Fibroblast of the aortic adventitia (primary cell): ENCODE measurements around the gene ARHGAP6. TPM values are rescaled to one million over a fixed set of nuclear protein-coding genes. Genes with fewer than 3 reads are reported as not detected.
A peak's percentile ranks its signal among the peaks of the same experiment; 100 is the strongest.

ENCODE experiments used
- DNase-seq: peaks from one replicate; pipeline ENCODE4 v3.0.0-alpha.2; 2010; ENCODE audit warnings: low read depth
- H3K4me3 ChIP-seq: 2 replicates; pipeline ENCODE4 v1.5.1; 2011; ENCODE audit warnings: low read depth, mild to moderate bottlenecking, control low read depth, low read length, moderate library complexity
- total RNA-seq: library from RNA; depleted of rRNA; stranded (reverse); fragments of >200 nt; gene quantifications from 2 replicates; pipeline ENCODE4 v1.2.3, GENCODE V29; 2012; ENCODE audit warnings: low replicate concordance
- TF ChIP-seq, protein P1 (sequence below): IDR thresholded peaks from 2 replicates; pipeline ENCODE4 v1.5.1; 2011; ENCODE audit warnings: mild to moderate bottlenecking, low read length, control low read depth, inconsistent platforms; ENCODE audit not compliant: insufficient read depth

Gene ARHGAP6
- total RNA-seq, 1 donor = 16.9 TPM

GRCh38 chrX:11446336-11446735 lies 219.4 kb downstream of the ARHGAP6 start:
- TF ChIP-seq, protein P1, sequence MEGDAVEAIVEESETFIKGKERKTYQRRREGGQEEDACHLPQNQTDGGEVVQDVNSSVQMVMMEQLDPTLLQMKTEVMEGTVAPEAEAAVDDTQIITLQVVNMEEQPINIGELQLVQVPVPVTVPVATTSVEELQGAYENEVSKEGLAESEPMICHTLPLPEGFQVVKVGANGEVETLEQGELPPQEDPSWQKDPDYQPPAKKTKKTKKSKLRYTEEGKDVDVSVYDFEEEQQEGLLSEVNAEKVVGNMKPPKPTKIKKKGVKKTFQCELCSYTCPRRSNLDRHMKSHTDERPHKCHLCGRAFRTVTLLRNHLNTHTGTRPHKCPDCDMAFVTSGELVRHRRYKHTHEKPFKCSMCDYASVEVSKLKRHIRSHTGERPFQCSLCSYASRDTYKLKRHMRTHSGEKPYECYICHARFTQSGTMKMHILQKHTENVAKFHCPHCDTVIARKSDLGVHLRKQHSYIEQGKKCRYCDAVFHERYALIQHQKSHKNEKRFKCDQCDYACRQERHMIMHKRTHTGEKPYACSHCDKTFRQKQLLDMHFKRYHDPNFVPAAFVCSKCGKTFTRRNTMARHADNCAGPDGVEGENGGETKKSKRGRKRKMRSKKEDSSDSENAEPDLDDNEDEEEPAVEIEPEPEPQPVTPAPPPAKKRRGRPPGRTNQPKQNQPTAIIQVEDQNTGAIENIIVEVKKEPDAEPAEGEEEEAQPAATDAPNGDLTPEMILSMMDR = no peak
- peak; percentile 81 for DNase-seq
- H3K4me3 ChIP-seq = no peak overlapping the region

DNA sequence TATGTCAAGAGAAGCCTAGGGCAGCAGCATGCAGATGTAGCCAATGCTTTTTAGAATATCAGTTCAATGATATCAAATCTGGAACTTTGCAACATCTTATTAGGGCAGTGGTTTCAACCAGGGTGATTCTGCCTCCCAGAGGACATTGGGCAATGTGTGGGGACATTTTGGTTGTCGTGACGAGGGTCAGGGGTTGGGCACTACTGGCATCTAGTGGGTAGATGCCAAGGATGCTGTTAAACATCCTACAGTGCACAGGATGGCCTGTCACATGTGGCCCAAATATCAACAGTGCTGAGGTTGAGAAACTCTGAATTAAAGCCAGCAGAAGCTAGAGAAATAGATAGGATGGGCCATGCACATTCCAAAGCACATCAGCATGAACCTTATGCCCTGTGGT lies 220.2 kb downstream of the ARHGAP6 start:
- no peak overlapping the region for H3K4me3 ChIP-seq
- TF ChIP-seq, protein P1 = no peak
- DNase-seq = no peak

GRCh38 chrX:11444052-11444451 lies 221.7 kb downstream of the ARHGAP6 start:
- no peak overlapping the region for H3K4me3 ChIP-seq
- DNase-seq = no peak
- TF ChIP-seq, protein P1 = no peak

DNA sequence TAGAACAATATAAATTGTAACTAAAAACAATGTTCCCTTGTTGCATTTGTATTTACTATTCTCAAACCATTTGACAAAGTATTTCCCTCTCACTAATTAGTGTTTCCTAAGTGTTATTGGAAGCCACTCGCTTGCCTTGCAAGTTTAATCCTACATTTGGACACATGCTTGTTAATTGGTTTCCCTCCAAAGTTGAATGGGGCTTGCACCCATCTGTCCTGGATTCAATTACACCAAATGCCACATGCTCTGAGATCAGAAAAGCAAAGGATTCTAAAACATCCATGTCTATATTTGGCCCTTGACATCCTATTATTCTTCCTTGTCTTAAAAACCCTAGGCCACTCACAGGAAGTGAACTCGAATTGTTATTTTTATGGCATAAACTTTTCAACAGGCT lies 225.9 kb downstream of the ARHGAP6 start:
- no peak for DNase-seq
- no peak overlapping the region for H3K4me3 ChIP-seq
- TF ChIP-seq, protein P1 = no peak

- H3K4me3 ChIP-seq = no peak overlapping the region
- peak; percentile 69 for DNase-seq
- TF ChIP-seq, protein P1 = no peak
These were observed 227.0 kb downstream of the ARHGAP6 start for GRCh38 chrX:11438767-11439166.

DNA sequence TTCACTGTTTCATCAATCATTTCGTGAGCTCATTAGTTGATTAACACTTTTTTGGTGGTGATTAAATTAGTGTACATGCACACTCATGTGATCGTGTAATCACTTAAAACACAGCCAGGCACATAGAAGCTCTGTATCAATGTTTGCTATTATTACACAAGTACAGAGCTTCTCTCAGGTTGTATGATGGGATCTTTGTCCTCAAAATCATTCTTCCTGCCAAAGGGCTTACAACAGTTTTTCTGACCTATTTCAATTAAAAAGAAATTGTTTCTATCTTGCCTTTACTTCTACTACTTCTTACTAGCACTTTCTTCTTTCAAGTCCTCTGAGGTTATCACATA lies 227.4 kb downstream of the ARHGAP6 start:
- H3K4me3 ChIP-seq = no peak overlapping the region
- no peak for DNase-seq
- TF ChIP-seq, protein P1 = no peak

DNA sequence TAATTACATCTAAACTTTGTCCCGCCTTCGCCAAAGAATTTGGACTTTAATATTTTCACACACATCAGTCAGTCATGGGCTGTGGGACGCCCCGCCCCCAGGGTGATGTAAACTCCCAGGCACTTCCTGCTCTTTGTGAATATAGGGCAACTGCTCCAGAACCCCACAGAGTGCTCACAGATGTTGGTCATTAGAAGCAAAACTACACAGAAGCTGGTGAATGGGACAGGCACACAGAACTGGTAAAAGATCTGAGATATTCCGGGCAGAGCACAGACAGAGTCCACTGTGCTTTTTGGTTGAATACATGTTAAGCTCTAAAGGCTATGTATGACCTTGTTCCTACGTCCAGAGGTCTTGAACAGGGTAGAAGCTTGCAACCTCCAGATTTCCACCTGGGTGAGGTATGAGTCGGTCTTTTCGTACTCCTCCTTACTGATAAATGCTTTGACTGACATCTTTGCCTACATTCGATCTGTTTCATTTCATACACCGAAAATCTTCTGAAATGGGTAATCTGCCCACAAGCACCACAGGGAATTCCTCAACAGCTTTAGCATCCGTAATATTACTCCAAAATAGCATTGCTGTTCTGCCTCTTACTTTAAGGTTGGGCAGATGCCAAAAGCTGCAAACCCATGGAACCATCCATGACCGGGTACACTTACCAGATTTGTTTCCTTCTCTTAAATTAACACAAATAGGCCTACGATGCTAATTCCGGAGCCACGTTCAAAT lies 227.9 kb downstream of the ARHGAP6 start:
- TF ChIP-seq, protein P1 = no peak
- no peak overlapping the region for H3K4me3 ChIP-seq
- DNase-seq = peak; percentile 53
